Astrocyte of the cerebellum (primary cell): ENCODE results near the gene HNRNPH1.
"Not testable (repeated sequence)": the region's sequence is repeated elsewhere in the genome, so short reads cannot be mapped to it uniquely, and the experiment has no call there.

Source experiments
- DNase-seq: peaks from one replicate; pipeline ENCODE4 v3.0.0-alpha.2; 2011; ENCODE audit warnings: low read depth
- H3K4me3 ChIP-seq: 2 replicates; pipeline ENCODE4 v1.5.1; 2011; ENCODE audit warnings: mild to moderate bottlenecking, low read depth, low read length, moderate library complexity
- CTCF ChIP-seq: IDR thresholded peaks from 2 replicates; pipeline ENCODE4 v1.5.1; 2012; ENCODE audit warnings: low read length, low read depth, moderate library complexity, mild to moderate bottlenecking; ENCODE audit errors: missing control alignments
- in situ Hi-C: cut with HindIII; loops from 2 replicates; pipeline ENCODE4 v1.10.0; 2017; ENCODE audit warnings: low sequenced_read_pairs

The HNRNPH1 gene

GRCh38 chr5:179641745-179642144, 18.3 kb upstream of the HNRNPH1 start:
- in situ Hi-C loops, DNase-seq, H3K4me3 ChIP-seq: not testable (repeated sequence)

- in situ Hi-C loops, H3K4me3 ChIP-seq, DNase-seq: not testable (repeated sequence)
Measured at GRCh38 chr5:179639296-179639695, 15.8 kb upstream of the HNRNPH1 start.

- in situ Hi-C loops, DNase-seq, H3K4me3 ChIP-seq: not testable (repeated sequence)
Measured at GRCh38 chr5:179634370-179635172, 11.1 kb upstream of the HNRNPH1 start.

DNA sequence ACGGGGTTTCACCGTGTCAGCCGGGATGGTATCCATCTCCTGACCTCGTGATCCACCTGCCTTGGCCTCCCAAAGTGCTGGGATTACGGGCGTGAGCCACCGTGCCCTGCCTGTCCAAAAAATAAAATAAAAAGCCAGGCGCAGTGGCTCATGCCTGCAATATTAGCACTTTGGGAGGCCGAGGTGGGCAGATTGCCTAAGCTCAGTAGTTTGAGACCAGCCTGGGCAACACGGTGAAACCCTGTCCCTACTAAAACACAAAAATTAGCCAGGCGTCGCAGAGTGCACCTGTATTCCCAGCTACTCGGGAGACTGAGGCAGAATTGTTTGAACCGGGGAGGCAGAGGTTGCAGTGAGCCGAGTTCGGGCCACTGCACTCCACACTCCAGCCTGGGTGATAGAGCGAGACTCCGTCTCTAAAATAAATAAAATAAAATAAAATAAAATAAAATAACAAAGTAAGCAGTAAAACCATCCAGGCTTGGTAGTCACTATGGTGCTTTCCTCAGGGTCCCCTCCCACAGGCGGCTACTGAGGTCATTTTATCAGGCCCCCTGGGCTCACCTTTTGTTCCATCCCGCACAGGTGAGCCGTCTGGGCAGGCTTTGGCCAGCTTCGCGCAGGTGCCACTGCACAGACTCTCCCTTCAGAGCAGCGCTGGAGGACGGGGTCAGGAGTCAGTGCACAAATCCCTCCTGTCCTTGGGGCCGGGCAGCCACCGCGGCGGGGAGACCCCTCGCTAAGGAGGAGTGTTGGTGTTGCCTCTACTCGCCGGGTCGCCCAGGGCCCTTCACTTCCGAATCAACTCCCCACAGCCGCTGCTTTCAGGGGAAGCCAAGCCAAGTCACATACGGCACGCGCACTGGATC, 10.3 kb upstream of the HNRNPH1 start:
- in situ Hi-C loops, result not testable (repeated sequence)

DNA sequence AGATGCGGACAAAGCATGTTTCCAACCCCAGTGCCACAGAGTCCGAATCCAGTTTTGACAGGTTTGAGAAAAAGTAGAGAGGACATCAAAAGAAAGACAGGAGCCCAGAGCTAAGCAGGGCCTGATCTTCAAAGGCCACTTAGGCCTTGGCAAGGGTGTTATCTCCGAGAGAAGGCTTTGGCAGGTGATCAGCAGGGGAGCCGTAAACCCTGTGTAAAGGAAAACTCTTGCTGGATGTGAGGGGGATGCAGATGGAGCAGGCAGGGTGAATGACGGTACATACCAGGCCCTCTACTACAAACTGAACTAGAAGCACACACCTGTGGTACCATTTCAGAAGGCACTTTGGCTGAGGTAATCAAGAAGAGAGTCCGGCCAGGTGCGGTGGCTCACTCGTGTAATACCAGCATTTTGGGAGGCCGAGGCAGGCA, 1.4 kb upstream of the HNRNPH1 start:
- no peak for TF ChIP-seq CTCF
- in situ Hi-C loops, result no loop called here
- H3K4me3 ChIP-seq, result no peak overlapping the region
- DNase-seq, result no peak

More for the DNA sequence above, 10.3 kb upstream of the HNRNPH1 start:
- DNase-seq, result not testable (repeated sequence)
- H3K4me3 ChIP-seq, result peak overlapping the region; percentile 24

DNA sequence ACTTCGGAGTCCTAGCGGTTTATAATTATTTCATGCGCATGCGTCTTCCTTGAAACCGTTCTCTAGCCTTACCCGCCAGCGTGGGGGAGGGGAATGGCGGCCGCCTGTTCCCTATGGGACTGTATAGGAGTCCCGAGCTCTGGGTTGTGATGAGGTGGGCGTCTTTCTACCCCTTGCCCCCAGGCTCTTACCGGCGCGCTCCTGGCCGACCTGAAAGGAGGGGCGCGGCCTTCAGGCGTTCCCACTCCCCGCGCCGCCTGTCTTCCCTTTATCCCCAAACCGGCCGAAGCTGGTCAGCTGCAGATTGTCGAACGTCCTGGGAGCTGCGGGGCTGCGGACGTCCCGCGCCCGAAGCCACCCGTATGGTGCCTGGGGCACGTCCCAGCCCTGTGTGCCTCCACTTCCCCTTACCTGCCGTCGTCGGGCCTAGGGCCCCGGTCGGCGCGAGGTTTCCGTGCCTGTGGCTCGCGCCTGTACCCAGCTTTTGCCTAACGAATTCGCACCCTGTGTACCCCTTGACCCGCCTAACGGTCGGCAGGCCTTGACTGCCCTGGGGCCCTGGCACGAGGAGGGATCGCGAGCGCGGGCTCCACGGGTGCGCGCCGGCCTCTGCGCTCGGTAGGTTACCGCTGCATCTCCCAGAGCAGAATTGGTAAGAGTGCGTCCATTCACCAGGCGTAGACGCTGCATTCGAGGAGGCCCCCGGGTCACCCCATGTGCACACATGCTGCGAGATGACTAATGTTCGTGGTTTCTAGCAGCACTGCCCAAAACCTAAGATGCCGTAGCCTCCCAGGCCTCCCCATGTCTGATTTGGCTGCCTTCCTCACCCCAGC, 653 bp upstream of the HNRNPH1 start:
- in situ Hi-C loops, result no loop called here
- TF ChIP-seq CTCF, result no peak
- peak; percentile 84 for DNase-seq
- H3K4me3 ChIP-seq, result peak overlapping the region; percentile 87

DNA sequence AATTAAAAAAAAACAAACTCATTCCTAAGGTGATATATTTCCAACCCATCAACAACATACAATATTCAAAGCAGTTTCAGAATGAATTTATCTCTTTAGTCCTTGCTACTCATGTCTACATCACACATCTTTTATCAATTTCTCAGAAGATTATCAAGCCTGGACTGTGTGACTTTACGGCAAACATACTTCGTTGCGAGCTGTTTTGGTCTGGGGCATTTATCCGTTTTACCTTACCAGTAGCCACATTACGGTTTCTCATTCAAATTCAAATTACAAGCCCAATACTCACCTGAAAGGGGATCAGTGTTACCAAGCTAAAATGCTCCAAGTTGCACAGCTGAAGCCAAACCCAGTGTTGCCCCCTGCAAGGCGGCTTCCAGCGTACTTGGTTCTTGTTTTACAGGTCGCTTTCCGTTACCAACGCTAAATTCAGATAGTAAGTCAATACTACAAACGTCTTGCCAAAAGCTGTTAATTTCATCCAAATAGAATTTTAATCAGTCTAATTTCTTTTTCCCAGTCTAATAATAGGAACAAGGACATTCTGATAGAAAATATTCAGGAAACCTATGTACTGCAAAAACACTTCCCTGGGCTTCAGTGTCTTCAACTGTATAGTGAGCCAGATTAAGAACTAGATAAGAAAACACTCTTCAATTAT, 1.8 kb downstream of the HNRNPH1 start:
- in situ Hi-C loops, result no loop called here
- TF ChIP-seq CTCF, result no peak
- DNase-seq, result no peak
- peak overlapping the region; percentile 87 for H3K4me3 ChIP-seq

- in situ Hi-C loops, result no loop called here
- no peak for DNase-seq
- H3K4me3 ChIP-seq, result peak overlapping the region; percentile 87
- TF ChIP-seq CTCF, result no peak
Measured at GRCh38 chr5:179620703-179621350, 2.6 kb downstream of the HNRNPH1 start.
